Endothelial cell of umbilical vein (primary cell): ENCODE data around the gene MFN2. TPM values are rescaled to one million over a fixed set of nuclear protein-coding genes. Genes with fewer than 3 reads are reported as not detected.

ENCODE experiments used
- BruUV-seq: library from RNA; stranded (reverse); fragments of 400-500 nt; replicated peaks from 2 replicates; lab custom pipeline; 2021; lab: Mats Ljungman, UMichigan
- CTCF ChIA-PET: fragments of 300-600, 350-600 bp; sonication (Branson Sonifier 250); formaldehyde crosslinking; loops from one replicate; lab custom pipeline; 2021; ENCODE audit warnings: antibody characterized with exemption, inconsistent platforms; lab: Charles Lee
- POLR2A ChIA-PET: fragments of 300-600, 350-600 bp; sonication (Branson Sonifier 250); formaldehyde crosslinking; loops from one replicate; lab custom pipeline; 2021; ENCODE audit warnings: antibody characterized with exemption, inconsistent platforms; lab: Charles Lee
- DNase-seq: peaks from one replicate; pipeline ENCODE4 v3.0.0-alpha.2; 2011; ENCODE audit warnings: low read depth, low spot score
- FAIRE-seq: peaks from 2 replicates; lab custom pipeline; 2011; peaks lifted over from hg19 to GRCh38; lab: Jason Lieb, UNC
- H2AFZ ChIP-seq: 2 replicates; pipeline ENCODE4 v1.6.0; 2012; ENCODE audit warnings: low read depth, low read length, control low read depth, inconsistent platforms
- H3K27ac ChIP-seq: 2 replicates; pipeline ENCODE4 v1.5.1; 2011; ENCODE audit warnings: low read depth, mild to moderate bottlenecking, control low read depth, low read length, moderate library complexity; ENCODE audit not compliant: insufficient read depth
- H3K27me3 ChIP-seq, 2 experiments: 2 replicates each; pipeline versions ENCODE4 v1.6.0 to v1.6.1; 2011; ENCODE audit warnings: low read length in 2 of 2, mixed read lengths in 1 of 2; ENCODE audit not compliant: control insufficient read depth in 2 of 2, insufficient read depth in 2 of 2
- H3K36me3 ChIP-seq, 2 experiments: 2 replicates in 1 of 2; 3 replicates in 1 of 2; pipeline ENCODE4 v1.5.1; 2011; ENCODE audit warnings: low read length in 2 of 2, mild to moderate bottlenecking in 1 of 2, moderate library complexity in 1 of 2; ENCODE audit not compliant: control insufficient read depth in 2 of 2, insufficient read depth in 2 of 2; ENCODE audit errors: extremely low read depth in 1 of 2
- H3K4me1 ChIP-seq: 3 replicates; pipeline ENCODE4 v1.5.1; 2011; ENCODE audit warnings: mild to moderate bottlenecking, low read length; ENCODE audit not compliant: control insufficient read depth, insufficient read depth; ENCODE audit errors: extremely low read depth
- H3K4me2 ChIP-seq: 2 replicates; pipeline ENCODE4 v1.6.1; 2011; ENCODE audit warnings: low read length, control low read depth, mixed read lengths; ENCODE audit not compliant: insufficient read depth
- H3K4me3 ChIP-seq, 3 experiments: fragments of 200-600 bp in 1 of 3; sonication (generic), shearing (Covaris generic) in 1 of 3; replicated peaks in 1 of 3; 2 replicates each; pipeline ENCODE4 v1.5.1; 2011 to 2016; ENCODE audit warnings: control low read depth in 3 of 3, low read length in 3 of 3, mild to moderate bottlenecking in 2 of 3, inconsistent platforms in 1 of 3, low read depth in 1 of 3, moderate library complexity in 1 of 3; ENCODE audit not compliant: insufficient read depth in 1 of 3
- H3K79me2 ChIP-seq: 2 replicates; pipeline ENCODE4 v1.6.0; 2012; ENCODE audit warnings: low read length, inconsistent platforms; ENCODE audit not compliant: control insufficient read depth, insufficient read depth
- H3K9ac ChIP-seq: replicated peaks from 2 replicates; pipeline ENCODE3; 2011; ENCODE audit warnings: low read length, control low read depth; ENCODE audit not compliant: insufficient read depth; ENCODE audit errors: extremely low read depth
- H3K9me1 ChIP-seq: replicated peaks from 3 replicates; pipeline ENCODE4 v1.6.0; 2011; ENCODE audit warnings: mild to moderate bottlenecking, low read length; ENCODE audit not compliant: control insufficient read depth, insufficient read depth; ENCODE audit errors: extremely low read depth
- H3K9me3 ChIP-seq: replicated peaks from 2 replicates; pipeline ENCODE4 v1.5.1; 2012; ENCODE audit warnings: low read length, inconsistent platforms; ENCODE audit not compliant: control insufficient read depth, insufficient read depth
- H4K20me1 ChIP-seq: replicated peaks from 2 replicates; pipeline ENCODE3; 2011; ENCODE audit warnings: mild to moderate bottlenecking, low read length; ENCODE audit not compliant: control insufficient read depth, insufficient read depth; ENCODE audit errors: extremely low read depth
- CTCF ChIP-seq, 2 donors: IDR thresholded peaks; 1 replicate in 1 of 2; 2 replicates in 1 of 2; pipeline ENCODE4 v1.5.1; 2011; ENCODE audit warnings: low read length in 2 of 2, mild to moderate bottlenecking in 2 of 2, moderate library complexity in 2 of 2, control low read depth in 1 of 2, inconsistent platforms in 1 of 2, low read depth in 1 of 2; ENCODE audit not compliant: insufficient read depth in 1 of 2; ENCODE audit errors: extremely low read depth in 1 of 2
- EZH2 ChIP-seq: IDR thresholded peaks from 2 replicates; pipeline ENCODE4 v1.6.1; 2012; ENCODE audit warnings: borderline replicate concordance, low read depth, mild to moderate bottlenecking, moderate library complexity, low read length, inconsistent platforms; ENCODE audit not compliant: severe bottlenecking
- FOS ChIP-seq: IDR thresholded peaks from 2 replicates; pipeline ENCODE4 v1.6.1; 2011; ENCODE audit warnings: mild to moderate bottlenecking, low read length, moderate library complexity, borderline replicate concordance; ENCODE audit not compliant: insufficient read depth
- GATA2 ChIP-seq: IDR thresholded peaks from 2 replicates; pipeline ENCODE4 v1.7.0; 2011; ENCODE audit warnings: low read depth, mild to moderate bottlenecking, moderate library complexity, mixed read lengths, low read length; ENCODE audit not compliant: insufficient read length, insufficient read depth
- JUN ChIP-seq: IDR thresholded peaks from 2 replicates; pipeline ENCODE4 v1.6.1; 2011; ENCODE audit warnings: borderline replicate concordance, low read depth; ENCODE audit not compliant: insufficient read length, insufficient read depth
- MAX ChIP-seq: IDR thresholded peaks from 2 replicates; pipeline ENCODE4 v1.6.1; 2011; ENCODE audit not compliant: insufficient read depth, insufficient read length
- MYC ChIP-seq: IDR thresholded peaks from one replicate; pipeline ENCODE4 v1.6.1; 2011; ENCODE audit warnings: mild to moderate bottlenecking, low read depth, low read length
- POLR2A ChIP-seq: IDR thresholded peaks from 2 replicates; pipeline ENCODE4 v1.6.1; 2012; ENCODE audit warnings: low read depth, mild to moderate bottlenecking, control low read depth, low read length
- POLR2AphosphoS5 ChIP-seq: IDR thresholded peaks from 2 replicates; pipeline ENCODE4 v1.6.1; 2012; ENCODE audit warnings: low read depth, mild to moderate bottlenecking, control low read depth, low read length, moderate library complexity; ENCODE audit not compliant: insufficient read depth
- dilution Hi-C: fragments of 300-500 bp; cut with MboI; formaldehyde crosslinking; loops from one replicate; pipeline ENCODE4 v1.15.0; 2019; ENCODE audit warnings: low sequenced_read_pairs; ENCODE audit not compliant: extremely low pct_ligation_motif_present
- intact Hi-C: fragments of 100-400 bp; cut with micrococcal nuclease; formaldehyde crosslinking; loops from one replicate; pipeline ENCODE4 v1.10.0; 2022
- polyA plus RNA-seq, 4 experiments: library from polyadenylated mRNA; depleted of rRNA in 3 of 4; stranded (reverse) in 3 of 4; unstranded in 1 of 4; fragments of >200 nt; gene quantifications; 2 replicates each; pipeline versions ENCODE4 v1.2.1 to v1.2.3, GENCODE V29; 2011 to 2012; ENCODE audit warnings: missing spikeins in 1 of 4
- total RNA-seq: library from RNA; stranded (reverse); gene quantifications from 2 replicates; pipeline ENCODE4 v1.2.3, GENCODE V29; 2021

MFN2 gene
- total and polyA plus RNA-seq, 2 donors (not counting 3 experiments of a cell fraction or from before 2014, with no cell fraction given), result 51.4 to 82.4 TPM

- Histone ChIP-seq H3K36me3 (peaks cover 15 to 28% of the 10 kb centered on the region in 2 experiments), H3K9ac (no peak overlapping the region), H2AFZ (no peak overlapping the region), H3K9me1 (no peaks in the 10 kb centered on the region), H3K4me1 (no peaks in the 10 kb centered on the region), H3K27me3 (no peaks in the 10 kb centered on the region), H4K20me1 (no peaks in the 10 kb centered on the region), H3K9me3 (no peaks in the 10 kb centered on the region), H3K27ac (no peak overlapping the region), H3K4me2 (no peak overlapping the region), H3K79me2 (peaks cover 12% of the 10 kb centered on the region), H3K4me3 (no peak overlapping the region)
- POLR2A ChIA-PET, result no interaction called here
- intact Hi-C loops (no loop called here), dilution Hi-C loops (no loop called here)
- CTCF ChIA-PET, result no interaction called here
- DNase-seq (no peak), FAIRE-seq (no peak)
- TF ChIP-seq POLR2A, result no peak
- no peak for TF ChIP-seq CTCF (IDR thresholded peaks at IDR 0.05; ENCODE audit: extremely low read depth in 1 of 2, insufficient read depth in 1 of 2, low read depth in 1 of 2, low read length in 2 of 2)
- TF ChIP-seq MYC, result no peak
- TF ChIP-seq GATA2, result no peak
- TF ChIP-seq MAX, result no peak
- TF ChIP-seq POLR2AphosphoS5, result no peak
- no peak for TF ChIP-seq JUN
- TF ChIP-seq FOS, result no peak
- TF ChIP-seq EZH2, result no peak
- BruUV-seq, result no TSS peak
Measured at GRCh38 chr1:11991969-11992676, 11.9 kb downstream of the MFN2 start.
